ENCODE data around the gene KCND2.

The KCND2 gene

DNA sequence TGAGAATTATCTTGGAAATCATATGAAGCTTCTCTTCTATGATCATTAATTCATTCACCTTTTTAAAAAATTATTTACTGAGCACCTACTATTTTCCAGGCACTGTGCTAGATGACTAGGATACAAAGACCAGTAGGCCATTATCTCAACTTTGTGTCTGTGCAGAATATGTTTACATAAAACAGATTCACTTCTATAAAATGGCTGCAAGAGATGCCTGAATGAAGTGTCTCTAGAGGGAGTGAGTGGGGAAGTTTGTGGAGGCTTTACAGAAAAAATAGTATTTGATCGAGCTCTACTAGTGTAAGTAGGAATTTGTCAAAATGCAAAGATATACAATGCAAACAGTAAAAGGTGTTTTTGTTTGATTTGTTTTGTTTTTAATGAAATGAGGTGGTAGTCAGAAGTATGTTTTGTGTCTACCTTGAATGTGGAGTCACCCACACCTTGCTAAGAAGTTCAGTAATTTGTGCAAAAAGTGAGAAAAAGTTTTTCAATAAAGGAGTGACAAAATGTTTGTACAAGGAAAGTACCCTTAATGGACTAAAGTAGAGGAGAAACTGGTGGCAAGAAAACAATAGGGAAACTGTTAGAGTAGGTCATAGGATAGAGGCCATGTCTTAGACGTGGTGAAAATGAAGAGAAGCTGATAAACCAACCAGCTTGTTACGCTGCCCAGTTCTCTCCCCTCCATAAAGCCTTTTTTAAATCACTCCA is 125.5 kb downstream of the KCND2 start:
- H3K9me3 ChIP-seq (ENCODE audit: insufficient read depth, low read length), result no peaks in the 10 kb centered on the region
- no peaks in the 10 kb centered on the region for H3K4me1 ChIP-seq (ENCODE audit: insufficient read depth, insufficient read length)
- no peaks in the 10 kb centered on the region for H3K36me3 ChIP-seq (ENCODE audit: insufficient read depth, insufficient read length, low read length)
- H3K27me3 ChIP-seq (ENCODE audit: insufficient read depth, insufficient read length), result no peaks in the 10 kb centered on the region
- no peak overlapping the region for H3K9ac ChIP-seq (ENCODE audit: insufficient read length, low read depth)
- no peak overlapping the region for H3K4me3 ChIP-seq (ENCODE audit: insufficient read length, low read depth)
- TF ChIP-seq YY1 (IDR thresholded peaks at IDR 0.05; ENCODE audit: insufficient read depth, insufficient read length), result no peak
- no peak for TF ChIP-seq ZNF274 (IDR thresholded peaks at IDR 0.05; ENCODE audit: low read depth, low read length)
- TF ChIP-seq SUZ12 (IDR thresholded peaks at IDR 0.05; ENCODE audit: extremely low read depth, insufficient read depth, insufficient read length), result no peak
- no peak for DNase-seq (ENCODE audit: low read depth, low spot score)

DNA sequence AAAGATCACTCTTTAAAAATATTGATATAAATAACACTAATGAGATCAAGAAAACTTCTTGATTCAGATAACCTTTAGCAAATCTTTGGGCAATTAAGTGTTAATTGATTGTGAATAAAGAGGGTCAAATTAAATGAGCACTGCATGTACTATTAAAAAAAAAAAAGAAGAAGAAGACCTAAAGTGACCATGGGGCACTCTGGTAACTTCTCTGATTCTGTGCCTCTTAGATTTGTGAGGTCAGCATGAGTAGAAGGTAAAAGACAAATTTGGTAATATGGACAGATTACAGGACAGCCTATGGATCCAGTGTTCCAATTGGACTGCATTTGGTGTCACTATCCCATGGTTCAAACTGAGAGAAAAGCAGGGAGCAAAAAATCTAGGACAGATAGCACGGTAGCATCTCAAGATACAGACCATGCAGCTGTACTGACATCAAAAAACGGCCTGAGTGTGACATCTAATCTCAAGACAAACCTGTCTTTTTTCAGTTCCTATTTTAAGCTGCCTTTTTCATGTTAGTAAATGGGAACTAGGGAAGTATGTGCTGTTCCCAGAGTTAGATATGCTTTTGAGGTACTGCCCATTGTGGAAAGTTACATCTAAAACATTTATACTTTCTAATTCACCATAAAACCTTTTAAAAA is 128.0 kb downstream of the KCND2 start:
- no peak for DNase-seq (ENCODE audit: low read depth, low spot score)
- H3K27me3 ChIP-seq (ENCODE audit: insufficient read depth, insufficient read length), result no peaks in the 10 kb centered on the region
- no peaks in the 10 kb centered on the region for H3K9me3 ChIP-seq (ENCODE audit: insufficient read depth, low read length)
- TF ChIP-seq ZNF274 (IDR thresholded peaks at IDR 0.05; ENCODE audit: low read depth, low read length), result no peak
- TF ChIP-seq YY1 (IDR thresholded peaks at IDR 0.05; ENCODE audit: insufficient read depth, insufficient read length), result no peak
- TF ChIP-seq SUZ12 (IDR thresholded peaks at IDR 0.05; ENCODE audit: extremely low read depth, insufficient read depth, insufficient read length), result no peak
- H3K4me1 ChIP-seq (ENCODE audit: insufficient read depth, insufficient read length), result no peaks in the 10 kb centered on the region
- no peak overlapping the region for H3K9ac ChIP-seq (ENCODE audit: insufficient read length, low read depth)
- no peak overlapping the region for H3K4me3 ChIP-seq (ENCODE audit: insufficient read length, low read depth)
- no peaks in the 10 kb centered on the region for H3K36me3 ChIP-seq (ENCODE audit: insufficient read depth, insufficient read length, low read length)

GRCh38 chr7:120402079-120402767 is 129.2 kb downstream of the KCND2 start:
- Histone ChIP-seq H3K27me3 (ENCODE audit: insufficient read depth, insufficient read length) (no peaks in the 10 kb centered on the region), H3K36me3 (ENCODE audit: insufficient read depth, insufficient read length, low read length) (no peaks in the 10 kb centered on the region)

GRCh38 chr7:120402801-120403200 is 129.8 kb downstream of the KCND2 start:
- Histone ChIP-seq H3K4me3 (ENCODE audit: insufficient read length, low read depth) (no peak overlapping the region), H3K9me3 (ENCODE audit: insufficient read depth, low read length) (no peaks in the 10 kb centered on the region), H3K27me3 (ENCODE audit: insufficient read depth, insufficient read length) (no peaks in the 10 kb centered on the region), H3K36me3 (ENCODE audit: insufficient read depth, insufficient read length, low read length) (no peaks in the 10 kb centered on the region), H3K4me1 (ENCODE audit: insufficient read depth, insufficient read length) (no peaks in the 10 kb centered on the region), H3K9ac (ENCODE audit: insufficient read length, low read depth) (no peak overlapping the region)
- TF ChIP-seq YY1 (IDR thresholded peaks at IDR 0.05; ENCODE audit: insufficient read depth, insufficient read length) (no peak), ZNF274 (IDR thresholded peaks at IDR 0.05; ENCODE audit: low read depth, low read length) (no peak), SUZ12 (IDR thresholded peaks at IDR 0.05; ENCODE audit: extremely low read depth, insufficient read depth, insufficient read length) (no peak)
- DNase-seq (ENCODE audit: low read depth, low spot score), result no peak

More at GRCh38 chr7:120402079-120402767, 129.2 kb downstream of the KCND2 start:
- no peak for TF ChIP-seq SUZ12 (IDR thresholded peaks at IDR 0.05; ENCODE audit: extremely low read depth, insufficient read depth, insufficient read length)
- no peak for TF ChIP-seq ZNF274 (IDR thresholded peaks at IDR 0.05; ENCODE audit: low read depth, low read length)
- no peak for TF ChIP-seq YY1 (IDR thresholded peaks at IDR 0.05; ENCODE audit: insufficient read depth, insufficient read length)
- no peaks in the 10 kb centered on the region for H3K4me1 ChIP-seq (ENCODE audit: insufficient read depth, insufficient read length)
- no peak overlapping the region for H3K4me3 ChIP-seq (ENCODE audit: insufficient read length, low read depth)
- no peaks in the 10 kb centered on the region for H3K9me3 ChIP-seq (ENCODE audit: insufficient read depth, low read length)
- H3K9ac ChIP-seq (ENCODE audit: insufficient read length, low read depth), result no peak overlapping the region
- no peak for DNase-seq (ENCODE audit: low read depth, low spot score)

DNA sequence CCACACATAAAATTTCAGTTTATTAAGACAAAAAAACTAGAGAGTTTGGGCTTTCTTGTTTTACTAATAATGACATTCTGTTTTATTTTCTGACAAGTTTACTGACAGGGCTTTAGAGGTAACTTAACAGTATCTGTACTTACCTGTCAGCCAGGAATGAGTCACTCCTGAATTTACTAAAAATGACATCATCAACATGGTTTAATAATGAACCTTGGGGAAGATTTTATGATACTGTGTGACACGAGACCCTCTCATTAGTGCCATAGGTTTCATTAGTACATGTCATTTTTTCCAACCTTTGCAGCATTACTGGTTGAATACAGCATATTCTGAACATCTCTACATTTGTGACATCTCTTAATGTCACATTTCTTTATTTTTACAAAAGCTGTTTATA is 131.1 kb downstream of the KCND2 start:
- Histone ChIP-seq H3K9ac (ENCODE audit: insufficient read length, low read depth) (no peak overlapping the region), H3K36me3 (ENCODE audit: insufficient read depth, insufficient read length, low read length) (no peaks in the 10 kb centered on the region), H3K4me3 (ENCODE audit: insufficient read length, low read depth) (no peak overlapping the region), H3K4me1 (ENCODE audit: insufficient read depth, insufficient read length) (no peaks in the 10 kb centered on the region), H3K9me3 (ENCODE audit: insufficient read depth, low read length) (no peaks in the 10 kb centered on the region), H3K27me3 (ENCODE audit: insufficient read depth, insufficient read length) (no peaks in the 10 kb centered on the region)
- DNase-seq (ENCODE audit: low read depth, low spot score), result no peak
- TF ChIP-seq YY1 (IDR thresholded peaks at IDR 0.05; ENCODE audit: insufficient read depth, insufficient read length) (no peak), SUZ12 (IDR thresholded peaks at IDR 0.05; ENCODE audit: extremely low read depth, insufficient read depth, insufficient read length) (no peak), ZNF274 (IDR thresholded peaks at IDR 0.05; ENCODE audit: low read depth, low read length) (no peak)

DNA sequence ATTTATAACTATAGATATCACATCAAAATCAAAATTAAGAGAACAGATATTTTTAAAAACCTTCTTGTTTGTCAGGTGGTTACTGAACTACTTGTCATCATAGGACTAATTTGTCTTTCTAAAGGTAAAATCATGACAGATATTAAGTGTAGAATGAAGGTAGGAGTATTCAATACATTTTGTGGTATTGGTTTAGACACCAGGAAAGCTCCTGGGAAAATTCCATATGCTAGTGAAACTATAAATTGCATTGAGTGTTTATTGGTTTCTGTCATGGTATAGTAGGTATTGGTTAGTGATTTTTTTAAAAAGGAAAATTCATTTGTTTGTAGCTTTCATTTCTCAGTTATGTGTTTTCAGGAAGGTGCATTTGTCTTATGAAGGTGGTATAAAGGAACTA is 132.7 kb downstream of the KCND2 start:
- H3K4me3 ChIP-seq (ENCODE audit: insufficient read length, low read depth), result no peak overlapping the region
- no peak for DNase-seq (ENCODE audit: low read depth, low spot score)
- no peaks in the 10 kb centered on the region for H3K36me3 ChIP-seq (ENCODE audit: insufficient read depth, insufficient read length, low read length)
- H3K9ac ChIP-seq (ENCODE audit: insufficient read length, low read depth), result no peak overlapping the region
- H3K27me3 ChIP-seq (ENCODE audit: insufficient read depth, insufficient read length), result no peaks in the 10 kb centered on the region
- TF ChIP-seq YY1 (IDR thresholded peaks at IDR 0.05; ENCODE audit: insufficient read depth, insufficient read length) (no peak), SUZ12 (IDR thresholded peaks at IDR 0.05; ENCODE audit: extremely low read depth, insufficient read depth, insufficient read length) (no peak), ZNF274 (IDR thresholded peaks at IDR 0.05; ENCODE audit: low read depth, low read length) (no peak)
- no peaks in the 10 kb centered on the region for H3K4me1 ChIP-seq (ENCODE audit: insufficient read depth, insufficient read length)
- H3K9me3 ChIP-seq (ENCODE audit: insufficient read depth, low read length), result no peaks in the 10 kb centered on the region

DNA sequence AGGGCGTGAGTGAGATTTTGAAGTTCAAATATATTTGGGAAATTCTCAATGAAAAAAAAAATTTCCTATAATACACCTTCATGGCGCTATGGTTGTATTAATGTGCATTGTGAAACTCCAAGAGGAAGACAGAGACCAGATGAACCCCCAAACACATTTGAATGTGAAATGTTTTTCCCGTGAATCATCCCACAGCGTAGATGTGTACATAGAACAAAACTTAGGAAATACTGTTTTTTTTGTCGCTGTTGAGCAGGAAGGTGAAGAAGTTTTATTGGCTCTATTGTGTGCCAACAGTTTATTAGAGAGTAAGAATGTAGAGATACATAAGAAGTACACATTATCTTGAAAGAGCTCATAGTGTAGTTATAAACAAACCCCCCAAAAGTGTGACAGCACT is 134.0 kb downstream of the KCND2 start:
- H3K27me3 ChIP-seq (ENCODE audit: insufficient read depth, insufficient read length), result no peaks in the 10 kb centered on the region
- no peak overlapping the region for H3K4me3 ChIP-seq (ENCODE audit: insufficient read length, low read depth)
- no peaks in the 10 kb centered on the region for H3K4me1 ChIP-seq (ENCODE audit: insufficient read depth, insufficient read length)
- TF ChIP-seq SUZ12 (IDR thresholded peaks at IDR 0.05; ENCODE audit: extremely low read depth, insufficient read depth, insufficient read length) (no peak), YY1 (IDR thresholded peaks at IDR 0.05; ENCODE audit: insufficient read depth, insufficient read length) (no peak), ZNF274 (IDR thresholded peaks at IDR 0.05; ENCODE audit: low read depth, low read length) (no peak)
- H3K36me3 ChIP-seq (ENCODE audit: insufficient read depth, insufficient read length, low read length), result no peaks in the 10 kb centered on the region
- H3K9me3 ChIP-seq (ENCODE audit: insufficient read depth, low read length), result no peaks in the 10 kb centered on the region
- no peak for DNase-seq (ENCODE audit: low read depth, low spot score)
- no peak overlapping the region for H3K9ac ChIP-seq (ENCODE audit: insufficient read length, low read depth)

Measured in NT2/D1 (cell line).